K562 (cell line): ENCODE measurements around the gene BTBD16. TPM values are rescaled to one million over a fixed set of nuclear protein-coding genes. Genes with fewer than 3 reads are reported as not detected.

Experiments used
- ATAC-seq: fragments of 200-7000 bp; cut with Tn5 transposase; 3 replicates; pipeline ENCODE4 v1.9.1; 2020; ENCODE audit warnings: moderate library complexity
- BruUV-seq: library from RNA; stranded (reverse); fragments of 400-500 nt; replicated peaks from 2 replicates; lab custom pipeline; 2021; lab: Mats Ljungman, UMichigan
- CTCF ChIA-PET: fragments of 300-600 bp; formaldehyde crosslinking; extraction: SDS; loops from one replicate; lab custom pipeline; 2021; ENCODE audit warnings: low intra/inter-chr PET ratio; lab: Yijun Ruan, JAX
- POLR2A ChIA-PET: fragments of 300-600, 350-650 bp; sonication (Branson Sonifier 250); formaldehyde crosslinking; extraction: SDS; loops from one replicate; lab custom pipeline; 2021; ENCODE audit warnings: antibody characterized with exemption, inconsistent platforms; lab: Yijun Ruan, JAX
- DNase-seq, 4 experiments: peaks; one replicate each; pipeline versions ENCODE4 v3.0.0 to v3.0.0-alpha.2; 2011 to 2018; ENCODE audit warnings: low spot score in 3 of 4, mixed read lengths in 3 of 4; ENCODE audit errors: extremely low read depth in 1 of 4
- FAIRE-seq: peaks from 2 replicates; lab custom pipeline; 2011; peaks lifted over from hg19 to GRCh38; lab: Jason Lieb, UNC
- H2AFZ ChIP-seq: 2 replicates; pipeline ENCODE4 v1.6.0; 2011; ENCODE audit warnings: low read depth, low read length, control low read depth, inconsistent platforms
- H3K27ac ChIP-seq: fragments of 200-600 bp; 3 replicates; pipeline ENCODE4 v1.8.0; 2011; ENCODE audit warnings: low read depth, mild to moderate bottlenecking, control low read depth, inconsistent platforms, low read length, moderate library complexity, mixed read lengths; ENCODE audit errors: extremely low read depth
- H3K27me3 ChIP-seq, 2 experiments: fragments of 300-600 bp in 1 of 2; 2 replicates in 1 of 2; 3 replicates in 1 of 2; pipeline versions ENCODE4 v1.6.0 to v1.8.0; 2011; ENCODE audit warnings: inconsistent platforms in 2 of 2, low read length in 2 of 2, mild to moderate bottlenecking in 1 of 2, mixed read lengths in 1 of 2, moderate library complexity in 1 of 2; ENCODE audit not compliant: control insufficient read depth in 2 of 2, insufficient read depth in 2 of 2
- H3K36me3 ChIP-seq: fragments of 300-600 bp; 3 replicates; pipeline ENCODE4 v1.8.0; 2011; ENCODE audit warnings: mild to moderate bottlenecking, low read length, inconsistent platforms; ENCODE audit not compliant: control insufficient read depth, insufficient read depth
- H3K4me1 ChIP-seq, 2 experiments: fragments of 200-600 bp in 1 of 2; replicated peaks in 1 of 2; 2 replicates in 1 of 2; 3 replicates in 1 of 2; pipeline versions ENCODE4 v1.5.1 to v1.8.0; 2011; ENCODE audit warnings: inconsistent platforms in 2 of 2, low read length in 2 of 2, mild to moderate bottlenecking in 1 of 2, mixed read lengths in 1 of 2, moderate library complexity in 1 of 2; ENCODE audit not compliant: control insufficient read depth in 2 of 2, insufficient read depth in 2 of 2
- H3K4me2 ChIP-seq: 2 replicates; pipeline ENCODE4 v1.6.1; 2011; ENCODE audit warnings: low read length, control low read depth, inconsistent platforms, mixed read lengths; ENCODE audit not compliant: insufficient read depth
- H3K4me3 ChIP-seq: fragments of 200-600 bp; sonication (generic), shearing (Covaris generic); 2 replicates; pipeline ENCODE4 v1.5.1; 2016; ENCODE audit warnings: control low read depth, inconsistent platforms
- H3K79me2 ChIP-seq: fragments of 200-600 bp; 3 replicates; pipeline ENCODE4 v1.8.0; 2011; ENCODE audit warnings: low read length, inconsistent platforms; ENCODE audit not compliant: control insufficient read depth, insufficient read depth
- H3K9ac ChIP-seq, 2 experiments: 2 replicates each; pipeline versions ENCODE4 v1.6.0 to v1.6.1; 2011; ENCODE audit warnings: low read depth in 2 of 2, low read length in 2 of 2, control low read depth in 1 of 2, inconsistent platforms in 1 of 2, mild to moderate bottlenecking in 1 of 2, mixed read lengths in 1 of 2; ENCODE audit not compliant: insufficient read depth in 1 of 2
- H3K9me1 ChIP-seq: one replicate; pipeline ENCODE4 v1.6.0; 2011; ENCODE audit warnings: inconsistent platforms, mild to moderate bottlenecking, low read length, moderate library complexity; ENCODE audit not compliant: control insufficient read depth, insufficient read depth
- H3K9me3 ChIP-seq: replicated peaks from 2 replicates; pipeline ENCODE4 v1.5.1; 2011; ENCODE audit warnings: low read depth, low read length, inconsistent platforms; ENCODE audit not compliant: control insufficient read depth, insufficient read depth
- H4K20me1 ChIP-seq: replicated peaks from 2 replicates; pipeline ENCODE4 v1.6.1; 2011; ENCODE audit warnings: low read length, inconsistent platforms, mixed read lengths; ENCODE audit not compliant: control insufficient read depth, insufficient read depth
- CTBP1 ChIP-seq: fragments of 450-650 bp; IDR thresholded peaks from 2 replicates; pipeline ENCODE4 v1.6.1; 2016; ENCODE audit warnings: borderline replicate concordance
- ETV5 ChIP-seq: sonication (generic); formaldehyde crosslinking; IDR thresholded peaks from 2 replicates; pipeline ENCODE4 v1.4.0; 2020; ENCODE audit warnings: low read depth, mild to moderate bottlenecking, missing genetic modification reagents
- GATAD2B ChIP-seq: fragments of 450-650 bp; IDR thresholded peaks from 2 replicates; pipeline ENCODE4 v1.6.1; 2017; ENCODE audit warnings: mild to moderate bottlenecking, borderline replicate concordance
- NELFE ChIP-seq: IDR thresholded peaks from 2 replicates; pipeline ENCODE4 v1.6.1; 2011; ENCODE audit warnings: mild to moderate bottlenecking; ENCODE audit not compliant: insufficient read depth, insufficient read length
- RERE ChIP-seq: sonication (generic); formaldehyde crosslinking; IDR thresholded peaks from 2 replicates; pipeline ENCODE4 v1.8.0; 2023; ENCODE audit warnings: missing genetic modification reagents, mild to moderate bottlenecking, borderline replicate concordance
- TAF1 ChIP-seq: IDR thresholded peaks from 2 replicates; pipeline ENCODE4 v1.6.1; 2011; ENCODE audit warnings: mild to moderate bottlenecking, low read length, moderate library complexity; ENCODE audit not compliant: insufficient read depth, control insufficient read depth, severe bottlenecking; ENCODE audit errors: extremely low read depth
- ZNF512 ChIP-seq: IDR thresholded peaks from 2 replicates; pipeline ENCODE4 v1.6.1; 2016; ENCODE audit warnings: missing genetic modification characterization, missing compliant biosample characterization
- WGBS: fragments of 100-300 bp; shearing (Covaris generic); methylation state at CpG from one replicate; pipeline ENCODE4 v1.1.6; 2016; ENCODE audit warnings: low coverage, mixed read lengths; ENCODE audit not compliant: insufficient coverage; ENCODE audit errors: missing lambda C conversion rate; 5-methylcytosine and 5-hydroxymethylcytosine counted together
- in situ Hi-C: fragments of 300-500 bp; cut with MboI; formaldehyde crosslinking; loops from 4 replicates; pipeline ENCODE4 v1.15.0; 2018; ENCODE audit warnings: inconsistent platforms, mixed read lengths
- intact Hi-C: fragments of 100-400 bp; cut with micrococcal nuclease; formaldehyde crosslinking; loops from 2 replicates; pipeline ENCODE4 v1.14.2; 2022
- polyA plus RNA-seq, 8 experiments: library from polyadenylated mRNA; depleted of rRNA in 4 of 8; stranded (reverse) in 5 of 8; unstranded in 3 of 8; fragments of >200 nt; fragmentation: Nextera tagmentation in 2 of 8; fragmentation: Illumina TruSeq in 1 of 8; extraction: Ambion mirVana in 2 of 8; extraction: Trizol in 1 of 8; gene quantifications; 2 replicates each; pipeline versions ENCODE4 v1.2.1 to v1.2.3, GENCODE V29; 2011 to 2014; ENCODE audit warnings: inconsistent platforms in 1 of 8, missing spikeins in 1 of 8
- total RNA-seq, 7 experiments: library from RNA; depleted of rRNA in 6 of 7; stranded (reverse); fragments of >200 nt in 6 of 7; fragmentation: Illumina TruSeq in 2 of 7; extraction: Trizol in 2 of 7; gene quantifications; 2 replicates each; pipeline versions ENCODE4 v1.2.1 to v1.2.3, GENCODE V29; 2011 to 2021; ENCODE audit warnings: low replicate concordance in 1 of 7

BTBD16 gene
- total and polyA plus RNA-seq, 9 of the 15 experiments (the other 6 are each of a cell fraction or from before 2014, with no cell fraction given): 0.11 TPM; not detected in 8

GRCh38 chr10:122263971-122264370 is 7.1 kb upstream of the BTBD16 start:
- Histone ChIP-seq H3K4me1 (no peaks in the 10 kb centered on the region), H3K36me3 (no peaks in the 10 kb centered on the region), H3K79me2 (no peaks in the 10 kb centered on the region), H3K4me3 (no peak overlapping the region), H3K4me2 (no peak overlapping the region), H3K27ac (no peak overlapping the region), H2AFZ (no peak overlapping the region), H3K9ac (no peak overlapping the region), H4K20me1 (no peaks in the 10 kb centered on the region), H3K9me1 (no peaks in the 10 kb centered on the region), H3K9me3 (no peaks in the 10 kb centered on the region), H3K27me3 (no peaks in the 10 kb centered on the region)
- in situ Hi-C loops: no loop called here
- no TSS peak for BruUV-seq
- TF ChIP-seq ZNF512 (tag) (no peak), TAF1 (no peak), GATAD2B (no peak), CTBP1 (no peak), NELFE (no peak), RERE (CRISPR knock-in tag) (no peak), ETV5 (CRISPR knock-in tag) (no peak)
- CTCF ChIA-PET: no interaction called here
- POLR2A ChIA-PET: no interaction called here
- ATAC-seq (no peak), DNase-seq (no peak), FAIRE-seq (no peak)
- intact Hi-C loops: loop anchor here (10.0 kb wide), 1 partner anchor 119 kb away; no protein-coding TSS in a partner anchor
- 0% methylated on average over 1 of the region's 1 CpG for WGBS
